Measurements from ENCODE around the gene CSTPP1. TPM values are rescaled to one million over a fixed set of nuclear protein-coding genes. Genes with fewer than 3 reads are reported as not detected.

Gene CSTPP1
- total and polyA plus RNA-seq, 2 of the 8 experiments (the other 6 are each of a cell fraction or from before 2014, with no cell fraction given): 24.2 to 28.7 TPM

GRCh38 chr11:47171061-47171838 lies 234.7 kb downstream of the CSTPP1 start:
- peaks cover 19% of the 10 kb centered on the region for H3K79me1 ChIP-seq (ENCODE audit: low read depth, low read length)
- H3K36me3 ChIP-seq (ENCODE audit: control insufficient read depth in 2 of 4, insufficient read depth in 4 of 4, low read length in 3 of 4): peaks cover 38 to 72% (median 53%) of the 10 kb centered on the region in 4 experiments
- H2BK5ac ChIP-seq (ENCODE audit: low read depth, low read length): no peak overlapping the region
- H3K18ac ChIP-seq (ENCODE audit: extremely low read depth, low read length): no peak overlapping the region
- no peak overlapping the region for H3K56ac ChIP-seq (replicated peaks; ENCODE audit: insufficient read length, low read depth, low read length)
- H2BK20ac ChIP-seq (ENCODE audit: low read length): no peak overlapping the region
- no peaks in the 10 kb centered on the region for H3K9me3 ChIP-seq (ENCODE audit: insufficient read depth in 2 of 2, low read depth in 1 of 2, low read length in 1 of 2)
- H3K23me2 ChIP-seq (ENCODE audit: low read depth, low read length): peaks cover 5% of the 10 kb centered on the region
- no peak overlapping the region for H2AFZ ChIP-seq (ENCODE audit: low read length)
- no peak overlapping the region for H3K27ac ChIP-seq (ENCODE audit: low read depth, low read length)
- FAIRE-seq (no peak), DNase-seq (ENCODE audit: low read depth in 1 of 2, low spot score in 2 of 2) (no peak)
- no peak overlapping the region for H3K4me3 ChIP-seq (ENCODE audit: extremely low read depth in 1 of 4, insufficient read depth in 2 of 4, low read depth in 3 of 4, low read length in 4 of 4)
- no peak overlapping the region for H3K14ac ChIP-seq (ENCODE audit: insufficient read length)
- H4K91ac ChIP-seq (replicated peaks; ENCODE audit: insufficient read length, low read length): no peak overlapping the region
- H3K79me2 ChIP-seq (ENCODE audit: control insufficient read depth in 1 of 2, insufficient read depth in 2 of 2, low read length in 2 of 2): peaks cover 8 to 42% of the 10 kb centered on the region in 2 experiments
- H3K27me3 ChIP-seq (replicated peaks in 1 of 4; ENCODE audit: control insufficient read depth in 3 of 4, extremely low read depth in 1 of 4, insufficient read depth in 3 of 4, low read length in 3 of 4): no peaks in the 10 kb centered on the region
- H4K20me1 ChIP-seq (replicated peaks in 1 of 2; ENCODE audit: control insufficient read depth in 1 of 2, insufficient read depth in 2 of 2, low read length in 2 of 2): peaks cover 3 to 9% of the 10 kb centered on the region in 2 experiments
- H2BK15ac ChIP-seq (ENCODE audit: low read length): no peak overlapping the region
- no peak overlapping the region for H3K4me2 ChIP-seq (ENCODE audit: insufficient read depth in 1 of 2, low read depth in 2 of 2, low read length in 2 of 2)
- no peak overlapping the region for H2AK5ac ChIP-seq (ENCODE audit: low read depth, low read length)
- H2BK12ac ChIP-seq (ENCODE audit: low read depth, low read length): no peak overlapping the region
- POLR2A ChIA-PET (ENCODE audit: partially characterized antibody): interaction anchor here (1.1 to 2.8 kb wide), 6 partner anchors 8 to 76 kb away, joined by 3 to 15 read pairs (median 6); no protein-coding TSS in a partner anchor
- H3K4ac ChIP-seq (replicated peaks; ENCODE audit: insufficient read length, low read depth, low read length): no peak overlapping the region
- H4K5ac ChIP-seq (ENCODE audit: insufficient read length, low read depth, low read length): no peak overlapping the region
- H3K23ac ChIP-seq (ENCODE audit: insufficient read length): no peak overlapping the region
- H4K8ac ChIP-seq (ENCODE audit: extremely low read depth, insufficient read depth, low read length): no peak overlapping the region
- no peak overlapping the region for H2BK120ac ChIP-seq (replicated peaks; ENCODE audit: low read depth, low read length)
- CTCF ChIA-PET (ENCODE audit: partially characterized antibody): interaction anchor here (0.6 to 3.7 kb wide), 6 partner anchors 9 to 287 kb away, joined by 3 to 32 read pairs (median 4); no protein-coding TSS in a partner anchor
- H3K9ac ChIP-seq (replicated peaks in 1 of 4; ENCODE audit: extremely low read depth in 1 of 4, low read depth in 3 of 4, low read length in 3 of 4): no peak overlapping the region
- 90% methylated on average over 16 of the region's 16 CpGs; no CpG with 5 or more reads in 1 of the 2 experiments for WGBS, 2 experiments (ENCODE audit: extremely low coverage in 1 of 2, insufficient coverage in 1 of 2, insufficient read length in 1 of 2, insufficient replicate concordance in 2 of 2, low coverage in 1 of 2, low lambda C conversion rate in 2 of 2, missing lambda C conversion rate in 1 of 2)
- peaks cover 0 to 5% (median 1%) of the 10 kb centered on the region in 4 experiments; a peak in 3 of 7 replicates for H3K4me1 ChIP-seq (replicated peaks in 1 of 4; ENCODE audit: control insufficient read depth in 3 of 4, insufficient read depth in 4 of 4, low read length in 3 of 4)
- no peak for TF ChIP-seq TEAD4 (IDR thresholded peaks at IDR 0.05; ENCODE audit: low read depth, low read length)
- no peak for TF ChIP-seq POLR2AphosphoS5 (IDR thresholded peaks at IDR 0.05; ENCODE audit: low read depth, low read length)
- no peak for TF ChIP-seq TCF12 (IDR thresholded peaks at IDR 0.05; ENCODE audit: low read depth, low read length)
- TF ChIP-seq SP2 (IDR thresholded peaks at IDR 0.05; ENCODE audit: low read length): no peak
